ENCODE results near the gene NAV3. TPM values are rescaled to one million over a fixed set of nuclear protein-coding genes. Genes with fewer than 3 reads are reported as not detected.

NAV3 gene
- total RNA-seq, 1 experiment from 2014 or later, result 2.5 TPM

DNA sequence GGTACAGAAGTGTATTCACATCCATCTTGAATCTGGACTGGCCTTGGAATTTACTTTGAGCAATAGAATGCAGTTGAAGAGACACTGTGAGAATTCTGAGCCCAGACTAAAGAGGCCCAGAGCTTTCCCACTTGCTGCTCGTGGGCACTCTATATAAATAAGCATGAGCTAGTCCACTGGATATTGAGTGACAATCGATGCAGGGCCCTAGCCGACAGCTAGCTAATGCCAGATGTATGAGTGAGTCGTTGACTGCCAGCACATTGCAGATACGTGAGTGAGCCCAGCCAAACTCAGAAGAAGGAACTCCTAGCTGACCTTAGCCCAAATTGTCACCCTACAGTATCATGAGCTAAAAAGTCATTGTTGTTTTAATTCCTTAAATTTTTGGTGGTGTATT lies 24.9 kb downstream of the NAV3 start:
- no TSS peak for BruUV-seq (replicated peaks)
- Histone ChIP-seq H3K27ac (ENCODE audit: low read length) (no peak overlapping the region), H3K4me1 (ENCODE audit: control insufficient read depth, insufficient read depth, low read length) (no peaks in the 10 kb centered on the region), H3K36me3 (ENCODE audit: control insufficient read depth, insufficient read depth, low read length) (no peaks in the 10 kb centered on the region), H3K4me3 (ENCODE audit: low read depth in 2 of 2, low read length in 2 of 2) (no peak overlapping the region), H3K27me3 (ENCODE audit: control insufficient read depth, insufficient read depth, low read length) (no peaks in the 10 kb centered on the region), H3K9me3 (ENCODE audit: control insufficient read depth, insufficient read depth, low read depth, low read length) (no peaks in the 10 kb centered on the region)
- in situ Hi-C loops (cut with HindIII; ENCODE audit: low pct_unique_long_range_greater_than_20kb, low sequenced_read_pairs), result no loop called here
- TF ChIP-seq SIN3A (IDR thresholded peaks at IDR 0.05; ENCODE audit: borderline replicate concordance, insufficient read depth, low read depth, low read length) (no peak), POLR2AphosphoS5 (IDR thresholded peaks at IDR 0.05; ENCODE audit: low read depth, low read length) (no peak), TCF7L2 (IDR thresholded peaks at IDR 0.05; ENCODE audit: low read depth, low read length) (no peak)
- TF ChIP-seq, protein P1, sequence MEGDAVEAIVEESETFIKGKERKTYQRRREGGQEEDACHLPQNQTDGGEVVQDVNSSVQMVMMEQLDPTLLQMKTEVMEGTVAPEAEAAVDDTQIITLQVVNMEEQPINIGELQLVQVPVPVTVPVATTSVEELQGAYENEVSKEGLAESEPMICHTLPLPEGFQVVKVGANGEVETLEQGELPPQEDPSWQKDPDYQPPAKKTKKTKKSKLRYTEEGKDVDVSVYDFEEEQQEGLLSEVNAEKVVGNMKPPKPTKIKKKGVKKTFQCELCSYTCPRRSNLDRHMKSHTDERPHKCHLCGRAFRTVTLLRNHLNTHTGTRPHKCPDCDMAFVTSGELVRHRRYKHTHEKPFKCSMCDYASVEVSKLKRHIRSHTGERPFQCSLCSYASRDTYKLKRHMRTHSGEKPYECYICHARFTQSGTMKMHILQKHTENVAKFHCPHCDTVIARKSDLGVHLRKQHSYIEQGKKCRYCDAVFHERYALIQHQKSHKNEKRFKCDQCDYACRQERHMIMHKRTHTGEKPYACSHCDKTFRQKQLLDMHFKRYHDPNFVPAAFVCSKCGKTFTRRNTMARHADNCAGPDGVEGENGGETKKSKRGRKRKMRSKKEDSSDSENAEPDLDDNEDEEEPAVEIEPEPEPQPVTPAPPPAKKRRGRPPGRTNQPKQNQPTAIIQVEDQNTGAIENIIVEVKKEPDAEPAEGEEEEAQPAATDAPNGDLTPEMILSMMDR (IDR thresholded peaks at IDR 0.05), result no peak
- TF ChIP-seq, protein P2, sequence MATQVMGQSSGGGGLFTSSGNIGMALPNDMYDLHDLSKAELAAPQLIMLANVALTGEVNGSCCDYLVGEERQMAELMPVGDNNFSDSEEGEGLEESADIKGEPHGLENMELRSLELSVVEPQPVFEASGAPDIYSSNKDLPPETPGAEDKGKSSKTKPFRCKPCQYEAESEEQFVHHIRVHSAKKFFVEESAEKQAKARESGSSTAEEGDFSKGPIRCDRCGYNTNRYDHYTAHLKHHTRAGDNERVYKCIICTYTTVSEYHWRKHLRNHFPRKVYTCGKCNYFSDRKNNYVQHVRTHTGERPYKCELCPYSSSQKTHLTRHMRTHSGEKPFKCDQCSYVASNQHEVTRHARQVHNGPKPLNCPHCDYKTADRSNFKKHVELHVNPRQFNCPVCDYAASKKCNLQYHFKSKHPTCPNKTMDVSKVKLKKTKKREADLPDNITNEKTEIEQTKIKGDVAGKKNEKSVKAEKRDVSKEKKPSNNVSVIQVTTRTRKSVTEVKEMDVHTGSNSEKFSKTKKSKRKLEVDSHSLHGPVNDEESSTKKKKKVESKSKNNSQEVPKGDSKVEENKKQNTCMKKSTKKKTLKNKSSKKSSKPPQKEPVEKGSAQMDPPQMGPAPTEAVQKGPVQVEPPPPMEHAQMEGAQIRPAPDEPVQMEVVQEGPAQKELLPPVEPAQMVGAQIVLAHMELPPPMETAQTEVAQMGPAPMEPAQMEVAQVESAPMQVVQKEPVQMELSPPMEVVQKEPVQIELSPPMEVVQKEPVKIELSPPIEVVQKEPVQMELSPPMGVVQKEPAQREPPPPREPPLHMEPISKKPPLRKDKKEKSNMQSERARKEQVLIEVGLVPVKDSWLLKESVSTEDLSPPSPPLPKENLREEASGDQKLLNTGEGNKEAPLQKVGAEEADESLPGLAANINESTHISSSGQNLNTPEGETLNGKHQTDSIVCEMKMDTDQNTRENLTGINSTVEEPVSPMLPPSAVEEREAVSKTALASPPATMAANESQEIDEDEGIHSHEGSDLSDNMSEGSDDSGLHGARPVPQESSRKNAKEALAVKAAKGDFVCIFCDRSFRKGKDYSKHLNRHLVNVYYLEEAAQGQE (IDR thresholded peaks at IDR 0.05; ENCODE audit: insufficient read depth in 1 of 2, low read depth in 2 of 2, low read length in 1 of 2), result no peak
- DNase-seq (ENCODE audit: low read depth, low spot score), result no peak
- ChIA-PET POLR2A (no interaction called here), CTCF (no interaction called here)
- intact Hi-C loops (cut with micrococcal nuclease; ENCODE audit: unreplicated experiment), result no loop called here
- peak; percentile 71 for ATAC-seq

DNA sequence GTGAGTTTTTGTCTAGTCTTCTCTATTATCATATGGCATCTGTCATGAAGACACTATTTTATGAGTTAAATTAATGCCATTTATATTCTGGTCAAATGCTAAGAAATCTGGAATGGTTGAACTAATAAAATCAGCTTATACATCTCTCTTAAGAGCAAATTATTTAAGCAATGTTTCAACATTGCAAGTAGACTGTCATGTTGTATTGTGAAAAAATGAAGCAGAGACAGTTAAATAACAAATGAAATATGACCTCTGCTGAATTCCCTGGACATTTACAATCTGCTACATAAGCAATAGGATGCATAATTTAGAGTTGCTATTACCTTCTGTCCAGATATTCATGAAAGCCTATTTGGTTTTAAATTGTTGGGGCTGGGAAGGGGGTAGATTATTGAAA lies 30.6 kb downstream of the NAV3 start:
- no peak overlapping the region for H3K4me3 ChIP-seq (ENCODE audit: low read depth in 2 of 2, low read length in 2 of 2)
- in situ Hi-C loops (cut with HindIII; ENCODE audit: low pct_unique_long_range_greater_than_20kb, low sequenced_read_pairs) (no loop called here), intact Hi-C loops (cut with micrococcal nuclease; ENCODE audit: unreplicated experiment) (no loop called here)
- TF ChIP-seq, protein P1 (IDR thresholded peaks at IDR 0.05), result no peak
- TF ChIP-seq TCF7L2 (IDR thresholded peaks at IDR 0.05; ENCODE audit: low read depth, low read length) (no peak), SIN3A (IDR thresholded peaks at IDR 0.05; ENCODE audit: borderline replicate concordance, insufficient read depth, low read depth, low read length) (no peak), POLR2AphosphoS5 (IDR thresholded peaks at IDR 0.05; ENCODE audit: low read depth, low read length) (no peak)
- TF ChIP-seq, protein P2 (IDR thresholded peaks at IDR 0.05; ENCODE audit: insufficient read depth in 1 of 2, low read depth in 2 of 2, low read length in 1 of 2), result no peak
- no peaks in the 10 kb centered on the region for H3K9me3 ChIP-seq (ENCODE audit: control insufficient read depth, insufficient read depth, low read depth, low read length)
- ATAC-seq (no peak), DNase-seq (ENCODE audit: low read depth, low spot score) (no peak)
- ChIA-PET POLR2A (no interaction called here), CTCF (no interaction called here)
- no peaks in the 10 kb centered on the region for H3K27me3 ChIP-seq (ENCODE audit: control insufficient read depth, insufficient read depth, low read length)
- no peaks in the 10 kb centered on the region for H3K36me3 ChIP-seq (ENCODE audit: control insufficient read depth, insufficient read depth, low read length)
- BruUV-seq (replicated peaks), result no TSS peak
- no peaks in the 10 kb centered on the region for H3K4me1 ChIP-seq (ENCODE audit: control insufficient read depth, insufficient read depth, low read length)
- no peak overlapping the region for H3K27ac ChIP-seq (ENCODE audit: low read length)
